22Rv1 (cell line): ENCODE data around the gene NFATC1.

Source experiments
- H3K27ac ChIP-seq: fragments of 450-650 bp; 2 replicates; pipeline ENCODE4 v1.5.1; 2017
- CTCF ChIP-seq: fragments of 450-650 bp; IDR thresholded peaks from 2 replicates; pipeline ENCODE4 v1.5.1; 2017; ENCODE audit warnings: mild to moderate bottlenecking
- ZFX ChIP-seq: fragments of 450-650 bp; IDR thresholded peaks from 2 replicates; pipeline ENCODE4 v1.6.1; 2017; ENCODE audit warnings: antibody characterized with exemption, borderline replicate concordance

Gene NFATC1

GRCh38 chr18:79545255-79545654 lies 149.5 kb downstream of the NFATC1 start:
- no peak overlapping the region for H3K27ac ChIP-seq
- TF ChIP-seq ZFX (no peak), CTCF (no peak)

GRCh38 chr18:79545736-79546171 lies 150.0 kb downstream of the NFATC1 start:
- no peak for TF ChIP-seq ZFX
- no peak for TF ChIP-seq CTCF
- H3K27ac ChIP-seq, result no peak overlapping the region

GRCh38 chr18:79546781-79547272 lies 151.1 kb downstream of the NFATC1 start:
- no peak overlapping the region for H3K27ac ChIP-seq
- no peak for TF ChIP-seq CTCF
- no peak for TF ChIP-seq ZFX

GRCh38 chr18:79547413-79548076 lies 151.8 kb downstream of the NFATC1 start:
- no peak overlapping the region for H3K27ac ChIP-seq
- TF ChIP-seq ZFX (no peak), CTCF (no peak)

- no peak for TF ChIP-seq CTCF
- TF ChIP-seq ZFX, result no peak
These were observed 152.3 kb downstream of the NFATC1 start for GRCh38 chr18:79548077-79548450.

GRCh38 chr18:79548621-79548985 lies 152.9 kb downstream of the NFATC1 start:
- no peak overlapping the region for H3K27ac ChIP-seq
- TF ChIP-seq ZFX (no peak), CTCF (no peak)

More at GRCh38 chr18:79548077-79548450, 152.3 kb downstream of the NFATC1 start:
- H3K27ac ChIP-seq, result no peak overlapping the region

GRCh38 chr18:79548986-79549637 lies 153.4 kb downstream of the NFATC1 start:
- no peak overlapping the region for H3K27ac ChIP-seq
- no peak for TF ChIP-seq CTCF
- TF ChIP-seq ZFX, result no peak
